ENCODE measurements around the gene BMX.

DNA sequence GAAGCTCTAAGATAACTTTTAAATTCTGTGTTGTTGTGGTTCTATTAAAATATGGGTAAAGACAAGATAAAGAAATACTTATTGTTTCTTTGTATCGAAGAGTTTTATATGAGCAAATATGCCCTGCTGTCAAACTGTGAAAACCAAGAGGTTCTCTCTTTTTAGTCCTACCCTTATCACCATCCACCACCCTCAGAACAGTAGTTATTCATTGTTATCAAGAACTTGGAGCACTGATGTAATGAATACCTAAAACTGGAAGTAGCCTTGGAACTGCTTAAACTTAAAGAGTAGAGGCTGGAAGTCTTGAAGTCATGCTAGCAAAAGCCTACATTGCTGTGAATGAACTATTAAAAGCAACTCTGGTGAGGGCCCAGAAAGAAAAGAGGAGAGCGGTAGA is 16.7 kb upstream of the BMX start:
- TF ChIP-seq, protein P1, sequence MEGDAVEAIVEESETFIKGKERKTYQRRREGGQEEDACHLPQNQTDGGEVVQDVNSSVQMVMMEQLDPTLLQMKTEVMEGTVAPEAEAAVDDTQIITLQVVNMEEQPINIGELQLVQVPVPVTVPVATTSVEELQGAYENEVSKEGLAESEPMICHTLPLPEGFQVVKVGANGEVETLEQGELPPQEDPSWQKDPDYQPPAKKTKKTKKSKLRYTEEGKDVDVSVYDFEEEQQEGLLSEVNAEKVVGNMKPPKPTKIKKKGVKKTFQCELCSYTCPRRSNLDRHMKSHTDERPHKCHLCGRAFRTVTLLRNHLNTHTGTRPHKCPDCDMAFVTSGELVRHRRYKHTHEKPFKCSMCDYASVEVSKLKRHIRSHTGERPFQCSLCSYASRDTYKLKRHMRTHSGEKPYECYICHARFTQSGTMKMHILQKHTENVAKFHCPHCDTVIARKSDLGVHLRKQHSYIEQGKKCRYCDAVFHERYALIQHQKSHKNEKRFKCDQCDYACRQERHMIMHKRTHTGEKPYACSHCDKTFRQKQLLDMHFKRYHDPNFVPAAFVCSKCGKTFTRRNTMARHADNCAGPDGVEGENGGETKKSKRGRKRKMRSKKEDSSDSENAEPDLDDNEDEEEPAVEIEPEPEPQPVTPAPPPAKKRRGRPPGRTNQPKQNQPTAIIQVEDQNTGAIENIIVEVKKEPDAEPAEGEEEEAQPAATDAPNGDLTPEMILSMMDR (IDR thresholded peaks at IDR 0.05; ENCODE audit: low read depth, low read length) = no peak
- no peak for TF ChIP-seq EZH2phosphoT487 (IDR thresholded peaks at IDR 0.05; ENCODE audit: low read depth)

Measured in OCI-LY3 (cell line).